ENCODE measurements around the gene IGFBPL1. TPM values are rescaled to one million over a fixed set of nuclear protein-coding genes. Genes with fewer than 3 reads are reported as not detected.

Gene IGFBPL1
- total RNA-seq, 1 experiment from 2014 or later, result 0.26 TPM

DNA sequence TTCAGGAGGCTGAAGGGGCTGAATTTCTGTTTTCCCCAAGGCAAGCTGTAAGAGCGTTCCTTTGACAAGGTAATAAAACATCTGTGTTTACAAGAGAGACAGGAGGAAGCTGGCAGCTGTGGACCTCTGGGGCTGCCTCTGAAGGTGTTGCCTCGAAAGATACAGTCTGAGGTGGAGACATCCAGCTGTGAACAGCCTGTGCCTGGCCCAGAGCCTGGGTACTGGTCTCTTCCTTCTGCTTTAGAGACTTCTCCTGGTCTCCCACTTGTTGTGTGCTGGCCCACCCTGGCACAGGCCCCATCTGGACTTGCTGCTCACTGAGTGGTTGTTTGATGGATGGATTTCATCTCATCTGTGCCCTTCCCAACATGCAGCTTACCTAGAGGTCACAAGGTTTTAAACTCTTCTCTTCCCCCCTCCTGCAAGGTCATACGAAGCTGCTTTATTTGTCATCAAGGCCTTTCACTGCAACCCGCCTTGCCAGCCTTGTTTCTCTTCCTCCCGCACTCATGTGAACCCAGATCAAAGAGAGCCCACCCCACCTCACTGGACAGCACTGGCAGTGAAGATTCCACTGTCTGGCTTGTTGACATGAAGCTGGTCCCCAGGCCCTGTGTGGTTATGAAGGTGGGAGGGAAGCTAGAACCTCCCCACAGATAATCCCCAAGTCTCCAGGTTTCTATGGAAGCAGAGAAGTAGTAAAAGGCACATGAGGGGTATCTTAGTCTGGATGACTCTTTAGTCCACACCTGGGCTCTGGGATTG, 66.7 kb downstream of the IGFBPL1 start:
- no peak for DNase-seq (ENCODE audit: low read depth)

- no peak for DNase-seq (ENCODE audit: low read depth)
Observed at GRCh38 chr9:38356851-38357250, 67.4 kb downstream of the IGFBPL1 start.

Other genes starting within 250 kb of the IGFBPL1 start
- gene ALDH1B1, start 31.8 kb downstream of the IGFBPL1 start, total RNA-seq (2014; rRNA removed; shearing (Covaris generic)), result 27.5 and 30.9 TPM in 2 replicates
- not detected in 2 replicates for gene ANKRD18A, start 196.1 kb upstream of the IGFBPL1 start, total RNA-seq (2014; rRNA removed; shearing (Covaris generic))